ENCODE results near the gene ADRM1. TPM values are rescaled to one million over a fixed set of nuclear protein-coding genes. Genes with fewer than 3 reads are reported as not detected.

The ADRM1 gene
- total RNA-seq (64.4 TPM), polyA plus RNA-seq (ENCODE audit: insufficient read depth, low read depth, low replicate concordance) (79.4 TPM)
- long read RNA-seq, donor 1, transcript ADRM1-201 (10 exons, 1,478 nt), result major isoform, 18 of 42 reads
- long read RNA-seq, donor 1, partial matches to known transcripts, result 23 of 42 reads
- long read RNA-seq, donor 1, other reads (novel, unspliced or antisense), result 0 of 42 reads
- long read RNA-seq, donor 2, transcript ADRM1-201 (10 exons, 1,478 nt), result major isoform, 19 of 35 reads
- long read RNA-seq, donor 2, partial matches to known transcripts, result 15 of 35 reads
- long read RNA-seq, donor 2, other reads (novel, unspliced or antisense), result 0 of 35 reads
- long read RNA-seq, donor 3, transcript ADRM1-201 (10 exons, 1,478 nt), result major isoform, 16 of 23 reads
- long read RNA-seq, donor 3, partial matches to known transcripts, result 5 of 23 reads
- long read RNA-seq, donor 3, other reads (novel, unspliced or antisense), result 0 of 23 reads
- long read RNA-seq, donor 4, transcript ADRM1-201 (10 exons, 1,478 nt), result major isoform, 25 of 104 reads
- long read RNA-seq, donor 4, partial matches to known transcripts, result 79 of 104 reads
- long read RNA-seq, donor 4, other reads (novel, unspliced or antisense), result 0 of 104 reads
- long read RNA-seq, donor 5, partial matches to known transcripts, result 0 of 3 reads
- long read RNA-seq, donor 5, other reads (novel, unspliced or antisense), result 0 of 3 reads
- long read RNA-seq, donor 6, transcript ADRM1-201 (10 exons, 1,478 nt), result major isoform, 12 of 33 reads
- long read RNA-seq, donor 6, partial matches to known transcripts, result 20 of 33 reads
- long read RNA-seq, donor 6, other reads (novel, unspliced or antisense), result 0 of 33 reads
- long read RNA-seq, donor 7, transcript ADRM1-205 (9 exons, 1,361 nt), result minor isoform, 9 of 175 reads
- long read RNA-seq, donor 7, transcript ADRM1-201 (10 exons, 1,478 nt), result major isoform, 82 of 175 reads
- long read RNA-seq, donor 7, partial matches to known transcripts, result 18 of 175 reads
- long read RNA-seq, donor 7, other reads (novel, unspliced or antisense), result 66 of 175 reads
- long read RNA-seq, donor 8, transcript ADRM1-201 (10 exons, 1,478 nt), result major isoform, 16 of 31 reads
- long read RNA-seq, donor 8, partial matches to known transcripts, result 15 of 31 reads
- long read RNA-seq, donor 8, other reads (novel, unspliced or antisense), result 0 of 31 reads
- long read RNA-seq, donor 9, transcript ADRM1-201 (10 exons, 1,478 nt), result major isoform, 6 of 32 reads
- long read RNA-seq, donor 9, partial matches to known transcripts, result 23 of 32 reads
- long read RNA-seq, donor 9, other reads (novel, unspliced or antisense), result 0 of 32 reads
- long read RNA-seq, donor 10, transcript ADRM1-201 (10 exons, 1,478 nt), result major isoform, 14 of 22 reads
- long read RNA-seq, donor 10, partial matches to known transcripts, result 7 of 22 reads
- long read RNA-seq, donor 10, other reads (novel, unspliced or antisense), result 0 of 22 reads

GRCh38 chr20:62302341-62303061, at the start of gene ADRM1:
ADRM1 (plus strand) TSS chr20:62302997; CDS start chr20:62303569, 572 bp downstream.
- no peaks in the 10 kb centered on the region for H3K9me3 ChIP-seq (ENCODE audit: control insufficient read depth in 2 of 3, insufficient read depth in 1 of 3, low read length in 3 of 3)
- H3K36me3 ChIP-seq (ENCODE audit: control insufficient read depth in 2 of 3, insufficient read depth in 3 of 3, low read length in 3 of 3), result peaks cover 0 to 23% (median 0%) of the 10 kb centered on the region in 3 donors
- peak within 1 kb of the TSS; percentile 28 to 90 (median 86) for H3K9ac ChIP-seq (ENCODE audit: low read length in 3 of 3)
- FAIRE-seq (no peak), DNase-seq (peak; percentile 98 to 99 (median 99))
- peak; percentile 89 for TF ChIP-seq CTCF (IDR thresholded peaks at IDR 0.05; ENCODE audit: borderline replicate concordance, extremely low read depth, insufficient read depth)
- peak within 1 kb of the TSS; percentile 56 to 82 (median 68) for H3K4me3 ChIP-seq (ENCODE audit: low read length in 3 of 3)
- H3K27ac ChIP-seq (ENCODE audit: low read depth in 2 of 2, low read length in 2 of 2), result peak within 1 kb of the TSS; percentile 98 to 99
- peaks cover 0 to 28% (median 21%) of the 10 kb centered on the region in 3 donors for H3K4me1 ChIP-seq (ENCODE audit: control insufficient read depth in 2 of 3, insufficient read depth in 2 of 3, low read depth in 1 of 3, low read length in 3 of 3)
- intact Hi-C loops (cut with DNase I), result loop anchor here (5.0 kb wide), 1 partner anchor 75 kb away; no protein-coding TSS in a partner anchor
- H3K27me3 ChIP-seq (ENCODE audit: control insufficient read depth, insufficient read depth, low read length), result no peaks in the 10 kb centered on the region

- Histone ChIP-seq H3K4me1 (ENCODE audit: control insufficient read depth in 2 of 3, insufficient read depth in 2 of 3, low read depth in 1 of 3, low read length in 3 of 3) (no peaks in the 10 kb centered on the region), H3K27me3 (ENCODE audit: control insufficient read depth, insufficient read depth, low read length) (no peaks in the 10 kb centered on the region), H3K9me3 (ENCODE audit: control insufficient read depth in 2 of 3, insufficient read depth in 1 of 3, low read length in 3 of 3) (no peaks in the 10 kb centered on the region), H3K9ac (ENCODE audit: low read length in 3 of 3) (no peak overlapping the region), H3K4me3 (ENCODE audit: low read length in 3 of 3) (no peak overlapping the region), H3K27ac (ENCODE audit: low read depth in 2 of 2, low read length in 2 of 2) (no peak overlapping the region), H3K36me3 (ENCODE audit: control insufficient read depth in 2 of 3, insufficient read depth in 3 of 3, low read length in 3 of 3) (peaks cover 0 to 14% (median 4%) of the 10 kb centered on the region in 3 donors)
- intact Hi-C loops (cut with DNase I), result no loop called here
- FAIRE-seq (no peak), DNase-seq (no peak)
- TF ChIP-seq CTCF (IDR thresholded peaks at IDR 0.05; ENCODE audit: borderline replicate concordance, extremely low read depth, insufficient read depth), result no peak
Measured at GRCh38 chr20:62253398-62253797, 49.4 kb upstream of the ADRM1 start.

Data from kidney (tissue), 22 donors.